DND-41 (cell line): ENCODE results near the gene RAB8A.

Experiments
- CTCF ChIP-seq: IDR thresholded peaks from 2 replicates; pipeline ENCODE4 v1.5.1; 2012; ENCODE audit warnings: borderline replicate concordance, low read length, moderate library complexity, mild to moderate bottlenecking; ENCODE audit not compliant: poor library complexity, severe bottlenecking; ENCODE audit errors: extremely low read depth
- EZH2 ChIP-seq: IDR thresholded peaks from 3 replicates; pipeline ENCODE4 v1.6.1; 2012; ENCODE audit warnings: borderline replicate concordance, low read depth, mild to moderate bottlenecking, moderate library complexity, low read length, inconsistent platforms; ENCODE audit not compliant: severe bottlenecking

GRCh38 chr19:16066611-16067104 lies 45.0 kb upstream of the RAB8A start:
- TF ChIP-seq CTCF (peak; percentile 60), EZH2 (no peak)
